H4 (cell line): ENCODE results near the gene TIPARP. TPM values are rescaled to one million over a fixed set of nuclear protein-coding genes. Genes with fewer than 3 reads are reported as not detected.
A peak's percentile ranks its signal among the peaks of the same experiment; 100 is the strongest.
"Not testable (repeated sequence)": the region's sequence is repeated elsewhere in the genome, so short reads cannot be mapped to it uniquely, and the experiment has no call there.

ENCODE experiments used
- DNase-seq: peaks from one replicate; pipeline ENCODE4 v3.0.0-alpha.2; 2015; ENCODE audit warnings: low spot score
- total RNA-seq: library from RNA; depleted of rRNA; stranded (reverse); fragments of >200 nt; shearing (Covaris generic); gene quantifications from 2 replicates; pipeline ENCODE4 v1.2.3, GENCODE V29; 2014; rRNA removed

TIPARP gene
- total RNA-seq, 1 experiment from 2014 or later, result 43.2 TPM

DNA sequence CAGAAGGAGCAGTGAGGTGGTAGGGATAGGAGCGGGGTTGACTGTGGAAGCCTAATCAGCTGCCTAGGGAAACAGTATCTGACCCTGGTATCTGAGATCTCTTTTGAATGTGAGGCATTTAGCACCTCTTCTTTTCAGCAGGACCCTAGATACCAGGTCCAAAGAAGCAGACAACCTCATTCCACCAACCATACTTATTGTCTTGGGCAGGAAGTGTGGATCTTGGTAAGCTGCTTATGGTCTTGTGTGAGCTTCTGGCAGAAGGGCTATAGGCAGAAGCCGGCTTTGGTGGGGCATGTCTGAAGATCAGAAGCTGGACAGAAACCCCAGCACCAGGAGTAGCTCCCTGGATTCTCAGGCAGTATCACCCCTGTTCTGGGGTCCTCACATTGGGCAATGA, 65.6 kb downstream of the TIPARP start:
- no peak for DNase-seq

- not testable (repeated sequence) for DNase-seq
These were observed 66.2 kb downstream of the TIPARP start for GRCh38 chr3:156740581-156740980.

- DNase-seq, result no peak
These were observed 67.5 kb downstream of the TIPARP start for GRCh38 chr3:156741935-156742334.

GRCh38 chr3:156742401-156742800, 68.0 kb downstream of the TIPARP start:
- no peak for DNase-seq

- no peak for DNase-seq
These were observed 69.5 kb downstream of the TIPARP start for GRCh38 chr3:156743859-156744258.

GRCh38 chr3:156744631-156745030, 70.2 kb downstream of the TIPARP start:
- DNase-seq, result no peak

GRCh38 chr3:156745766-156746165, 71.4 kb downstream of the TIPARP start:
- DNase-seq, result no peak

GRCh38 chr3:156747046-156747445, 72.7 kb downstream of the TIPARP start:
- DNase-seq, result no peak

GRCh38 chr3:156749244-156749643, 74.9 kb downstream of the TIPARP start:
- DNase-seq, result no peak

DNA sequence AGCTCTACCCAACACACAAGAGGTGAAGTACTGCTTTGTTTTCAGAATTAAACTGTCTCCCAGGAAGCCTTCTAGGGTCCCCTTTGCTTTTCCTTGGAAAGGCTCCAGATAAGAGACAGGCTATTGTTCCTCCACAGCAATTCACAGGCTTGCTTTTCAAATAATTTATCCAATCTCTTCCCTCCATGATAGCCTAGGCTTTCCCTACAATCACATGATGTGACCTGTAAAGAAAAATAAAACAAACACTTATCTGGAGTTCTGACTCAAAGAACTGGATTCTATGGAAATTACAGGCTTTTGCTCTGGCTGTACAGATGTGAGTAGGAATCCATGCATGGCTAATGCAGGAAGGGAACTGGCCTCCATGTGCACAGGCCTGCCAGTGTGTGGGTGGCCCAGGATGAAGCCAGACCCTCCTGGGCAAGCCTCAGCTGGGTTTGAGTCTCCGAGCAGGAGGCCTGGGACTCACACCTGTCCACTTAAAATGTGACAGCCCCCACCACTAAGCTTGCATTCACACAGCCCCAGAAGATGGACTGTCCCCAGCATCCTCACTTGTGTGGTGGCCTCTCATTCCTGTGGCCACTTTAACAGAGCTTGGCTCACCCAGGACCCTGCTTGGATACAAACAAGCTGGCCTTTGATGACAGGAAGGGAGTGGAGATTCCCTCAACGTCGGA, 75.9 kb downstream of the TIPARP start:
- DNase-seq, result peak; percentile 75

- no peak for DNase-seq
These were observed 76.5 kb downstream of the TIPARP start for GRCh38 chr3:156750874-156751245.

DNA sequence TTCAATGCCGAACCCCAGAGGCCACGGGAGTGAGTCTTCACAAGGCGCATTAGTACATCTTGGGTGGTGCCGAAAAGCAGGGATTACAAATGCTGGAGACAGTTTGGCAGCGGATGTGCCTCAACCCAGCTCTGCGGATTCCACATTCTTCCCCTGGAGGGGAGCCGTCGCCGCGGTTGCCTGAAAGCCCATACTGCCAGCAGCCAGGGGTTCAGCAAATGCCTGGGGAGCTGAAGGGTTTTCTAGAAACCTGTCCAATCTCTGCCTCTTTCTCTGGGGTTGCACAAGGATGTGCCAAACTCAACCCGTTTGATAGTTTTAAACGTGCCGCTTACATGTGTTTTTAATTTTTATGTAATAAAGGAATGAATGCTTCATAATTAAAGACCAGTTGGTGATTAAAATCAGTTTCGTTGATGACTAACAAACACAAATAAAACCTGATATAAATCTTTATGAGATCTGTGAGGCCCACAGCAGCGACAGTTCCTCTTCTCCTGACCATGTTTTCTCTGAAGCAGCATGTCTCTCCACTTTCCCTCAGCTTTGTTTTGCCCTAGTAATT, 77.2 kb downstream of the TIPARP start:
- peak; percentile 84 for DNase-seq

Other genes with a start within 250 kb of the TIPARP start
- 185 and 215 TPM in 2 replicates for gene SSR3, start 119.5 kb upstream of the TIPARP start, total RNA-seq
- gene LEKR1, start 151.8 kb downstream of the TIPARP start, total RNA-seq, result 0.37 and 11.5 TPM in 2 replicates